Ishikawa (cell line): ENCODE results near the gene CTNNA3.

Source experiments
- CEBPB ChIP-seq: IDR thresholded peaks from 2 replicates; pipeline ENCODE4 v1.6.1; 2012
- CREB1 ChIP-seq: IDR thresholded peaks from 2 replicates; pipeline ENCODE4 v1.6.1; 2012; ENCODE audit warnings: low read depth
- EGR1 ChIP-seq: IDR thresholded peaks from 2 replicates; pipeline ENCODE4 v1.6.1; 2012
- EP300 ChIP-seq: IDR thresholded peaks from 2 replicates; pipeline ENCODE4 v1.6.1; 2012; ENCODE audit warnings: borderline replicate concordance
- FOXM1 ChIP-seq: IDR thresholded peaks from 2 replicates; pipeline ENCODE4 v1.6.1; 2012; ENCODE audit warnings: low read depth, borderline replicate concordance
- MAX ChIP-seq: IDR thresholded peaks from 2 replicates; pipeline ENCODE4 v1.6.1; 2012
- NFIC ChIP-seq: IDR thresholded peaks from 2 replicates; pipeline ENCODE4 v1.6.1; 2012
- RAD21 ChIP-seq: IDR thresholded peaks from 2 replicates; pipeline ENCODE4 v1.6.1; 2012; ENCODE audit warnings: low read depth
- REST ChIP-seq: IDR thresholded peaks from 2 replicates; pipeline ENCODE4 v1.6.1; 2012; ENCODE audit warnings: low read depth, mild to moderate bottlenecking
- TAF1 ChIP-seq: IDR thresholded peaks from 2 replicates; pipeline ENCODE4 v1.6.1; 2012; ENCODE audit warnings: low read depth, mild to moderate bottlenecking
- TCF12 ChIP-seq: IDR thresholded peaks from 2 replicates; pipeline ENCODE4 v1.6.1; 2012; ENCODE audit warnings: low read depth
- TEAD4 ChIP-seq: IDR thresholded peaks from 2 replicates; pipeline ENCODE4 v1.6.1; 2012
- USF1 ChIP-seq: IDR thresholded peaks from 2 replicates; pipeline ENCODE4 v1.6.1; 2012
- YY1 ChIP-seq: IDR thresholded peaks from 2 replicates; pipeline ENCODE4 v1.6.1; 2012; ENCODE audit warnings: low read depth
- ZBTB7A ChIP-seq: IDR thresholded peaks from 2 replicates; pipeline ENCODE4 v1.6.1; 2012; ENCODE audit warnings: low read depth

Gene CTNNA3

GRCh38 chr10:66862687-66863258 is 833.2 kb downstream of the CTNNA3 start:
- TF ChIP-seq NFIC = no peak
- no peak for TF ChIP-seq EGR1
- TF ChIP-seq USF1 = no peak
- TF ChIP-seq CEBPB = no peak
- TF ChIP-seq FOXM1 = no peak
- no peak for TF ChIP-seq MAX
- no peak for TF ChIP-seq TAF1
- no peak for TF ChIP-seq YY1
- TF ChIP-seq TEAD4 = no peak
- no peak for TF ChIP-seq TCF12
- no peak for TF ChIP-seq EP300

- TF ChIP-seq CREB1 = no peak
- no peak for TF ChIP-seq NFIC
- no peak for TF ChIP-seq RAD21
- no peak for TF ChIP-seq TEAD4
- no peak for TF ChIP-seq TCF12
- TF ChIP-seq USF1 = no peak
- TF ChIP-seq YY1 = no peak
- no peak for TF ChIP-seq EP300
- no peak for TF ChIP-seq TAF1
- no peak for TF ChIP-seq ZBTB7A
- no peak for TF ChIP-seq FOXM1
- no peak for TF ChIP-seq REST
- no peak for TF ChIP-seq CEBPB
Observed at GRCh38 chr10:66860376-66860945, 835.5 kb downstream of the CTNNA3 start.

- TF ChIP-seq USF1 (no peak), CEBPB (no peak), RAD21 (no peak), NFIC (no peak), ZBTB7A (no peak), FOXM1 (no peak)
Observed at GRCh38 chr10:66852811-66853210, 843.2 kb downstream of the CTNNA3 start.

- TF ChIP-seq CREB1 (no peak), REST (no peak), ZBTB7A (no peak), MAX (no peak), FOXM1 (no peak), TEAD4 (no peak), TAF1 (no peak), EP300 (no peak), USF1 (no peak), EGR1 (no peak), CEBPB (no peak), RAD21 (no peak), NFIC (no peak), TCF12 (no peak), YY1 (no peak)
Observed at GRCh38 chr10:66848856-66849255, 847.1 kb downstream of the CTNNA3 start.

- TF ChIP-seq TCF12 = no peak
- TF ChIP-seq TEAD4 = no peak
- no peak for TF ChIP-seq FOXM1
- TF ChIP-seq REST = no peak
- TF ChIP-seq USF1 = no peak
- TF ChIP-seq EGR1 = no peak
- TF ChIP-seq CEBPB = no peak
- no peak for TF ChIP-seq ZBTB7A
- no peak for TF ChIP-seq TAF1
- TF ChIP-seq CREB1 = no peak
- TF ChIP-seq RAD21 = no peak
- TF ChIP-seq YY1 = no peak
- TF ChIP-seq MAX = no peak
Observed at GRCh38 chr10:66844176-66844942, 851.6 kb downstream of the CTNNA3 start.
